GM19463 (cell line): ENCODE data around the gene PSMD10.

Source experiments
- ATAC-seq: cut with Tn5 transposase; IDR thresholded peaks from one replicate; pipeline ENCODE4 v1.9.1; 2021; ENCODE audit warnings: mild to moderate bottlenecking, moderate library complexity; ENCODE audit not compliant: unreplicated experiment

PSMD10 gene

GRCh38 chrX:108091264-108091877, at the start of gene PSMD10, which contains the start of gene ATG4A:
TSS of gene PSMD10 (minus strand) at chrX:108091542. CDS start at chrX:108091520, 22 bp downstream.
TSS of gene ATG4A (plus strand) at chrX:108091778. CDS start at chrX:108091827, 49 bp downstream.
- peak; percentile 93 for ATAC-seq

GRCh38 chrX:108138814-108139702, 47.7 kb upstream of the PSMD10 start:
- no peak for ATAC-seq

- ATAC-seq = no peak
Measured at GRCh38 chrX:108134724-108135123, 43.4 kb upstream of the PSMD10 start.

- no peak for ATAC-seq
Measured at GRCh38 chrX:108132876-108133275, 41.5 kb upstream of the PSMD10 start.

- ATAC-seq = no peak
Measured at GRCh38 chrX:108132034-108132433, 40.7 kb upstream of the PSMD10 start.

GRCh38 chrX:108131471-108131870, 40.1 kb upstream of the PSMD10 start:
- no peak for ATAC-seq

- ATAC-seq = no peak
Measured at GRCh38 chrX:108130889-108131288, 39.5 kb upstream of the PSMD10 start.

- no peak for ATAC-seq
Measured at GRCh38 chrX:108127152-108127551, 35.8 kb upstream of the PSMD10 start.

- no peak for ATAC-seq
Measured at GRCh38 chrX:108126661-108127060, 35.3 kb upstream of the PSMD10 start.

- ATAC-seq = no peak
Measured at GRCh38 chrX:108123591-108124366, 32.4 kb upstream of the PSMD10 start.

- no peak for ATAC-seq
Measured at GRCh38 chrX:108122748-108123147, 31.4 kb upstream of the PSMD10 start.

- no peak for ATAC-seq
Measured at GRCh38 chrX:108121291-108121690, 29.9 kb upstream of the PSMD10 start.

GRCh38 chrX:108117988-108118387, 26.6 kb upstream of the PSMD10 start:
- no peak for ATAC-seq

- no peak for ATAC-seq
Measured at GRCh38 chrX:108114541-108114940, 23.2 kb upstream of the PSMD10 start.

GRCh38 chrX:108105473-108105872, 14.1 kb upstream of the PSMD10 start:
- no peak for ATAC-seq

- ATAC-seq = no peak
Measured at GRCh38 chrX:108097380-108097779, 6.0 kb upstream of the PSMD10 start.

- ATAC-seq = peak; percentile 30
Measured at GRCh38 chrX:108091878-108092291, 543 bp upstream of the PSMD10 start.

GRCh38 chrX:108090491-108091263, 665 bp downstream of the PSMD10 start:
- ATAC-seq = no peak

GRCh38 chrX:108088511-108088910, 2.8 kb downstream of the PSMD10 start:
- ATAC-seq = no peak

GRCh38 chrX:108087792-108088191, 3.5 kb downstream of the PSMD10 start:
- ATAC-seq = no peak

GRCh38 chrX:108081110-108081509, 10.2 kb downstream of the PSMD10 start:
- ATAC-seq = no peak
